ENCODE results near the gene LOXL4. TPM values are rescaled to one million over a fixed set of nuclear protein-coding genes. Genes with fewer than 3 reads are reported as not detected.

The LOXL4 gene
- total RNA-seq, 2 experiments from 2014 or later, result not detected

DNA sequence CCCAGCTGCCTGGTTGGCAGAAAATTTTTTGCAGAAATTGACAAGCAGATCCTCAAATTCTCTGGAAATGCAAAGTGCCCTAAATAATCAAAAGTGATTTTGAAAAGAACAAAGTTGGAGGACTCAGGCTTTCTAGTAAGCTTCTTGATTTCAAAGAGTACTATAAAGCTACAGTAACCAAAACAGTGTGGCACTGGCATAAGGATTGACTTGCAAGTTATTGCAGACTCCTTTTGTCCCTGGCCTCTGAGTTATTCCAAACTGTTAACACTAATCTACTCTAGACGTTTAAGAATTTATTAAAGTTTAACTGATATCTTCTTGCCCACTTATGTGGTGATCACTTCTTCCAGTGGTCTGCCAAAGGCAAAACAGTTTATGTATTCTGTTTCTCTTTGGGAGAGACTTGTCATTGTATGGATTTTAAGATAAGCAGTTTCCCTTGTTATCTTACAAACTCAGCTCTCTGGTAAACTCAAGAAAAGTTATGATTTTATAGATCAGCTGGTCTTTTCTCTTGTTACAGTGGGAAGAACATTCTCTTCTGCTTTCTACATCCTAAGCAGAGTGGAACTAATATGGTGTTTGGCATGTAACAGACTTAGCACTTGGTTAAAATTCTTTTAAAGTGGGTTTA, 41.4 kb downstream of the LOXL4 start:
- H3K9me3 Mint-ChIP-seq, result no peaks in the 10 kb centered on the region
- no peaks in the 10 kb centered on the region for H3K27me3 Mint-ChIP-seq
- H3K4me1 ChIP-seq (ENCODE audit: insufficient read depth, low read length), result no peaks in the 10 kb centered on the region
- H3K27ac Mint-ChIP-seq, result no peak overlapping the region
- CTCF ChIA-PET, result no interaction called here
- POLR2A ChIA-PET, result interaction anchor here (0.6 kb wide), 1 partner anchor 21 kb away, joined by 3 read pairs; no protein-coding TSS in a partner anchor
- H3K4me3 ChIP-seq (ENCODE audit: low read length), result no peak overlapping the region
- no peak for ATAC-seq (ENCODE audit: poor library complexity)
- no peak for TF ChIP-seq CTCF (IDR thresholded peaks at IDR 0.05)
- no peak overlapping the region for H3K4me3 Mint-ChIP-seq
- peaks cover 0 to 5% of the 10 kb centered on the region in 2 experiments for H3K9me3 ChIP-seq (ENCODE audit: control insufficient read depth in 1 of 2, insufficient read depth in 1 of 2, low read length in 2 of 2)
- peaks cover 22% of the 10 kb centered on the region for H3K4me1 Mint-ChIP-seq (ENCODE audit: low read depth)
- intact Hi-C loops (cut with DNase I, micrococcal nuclease), result no loop called here
- H3K36me3 ChIP-seq (ENCODE audit: insufficient read depth, low read length), result peaks cover 18% of the 10 kb centered on the region
- DNase-seq, result no peak
- no peak overlapping the region for H3K27ac ChIP-seq (ENCODE audit: low read depth in 1 of 2, low read length in 2 of 2)
- no peaks in the 10 kb centered on the region for H3K27me3 ChIP-seq (ENCODE audit: control insufficient read depth in 1 of 2, insufficient read depth in 2 of 2, low read length in 2 of 2)
- H3K36me3 Mint-ChIP-seq (ENCODE audit: low read depth), result peaks cover 70% of the 10 kb centered on the region

DNA sequence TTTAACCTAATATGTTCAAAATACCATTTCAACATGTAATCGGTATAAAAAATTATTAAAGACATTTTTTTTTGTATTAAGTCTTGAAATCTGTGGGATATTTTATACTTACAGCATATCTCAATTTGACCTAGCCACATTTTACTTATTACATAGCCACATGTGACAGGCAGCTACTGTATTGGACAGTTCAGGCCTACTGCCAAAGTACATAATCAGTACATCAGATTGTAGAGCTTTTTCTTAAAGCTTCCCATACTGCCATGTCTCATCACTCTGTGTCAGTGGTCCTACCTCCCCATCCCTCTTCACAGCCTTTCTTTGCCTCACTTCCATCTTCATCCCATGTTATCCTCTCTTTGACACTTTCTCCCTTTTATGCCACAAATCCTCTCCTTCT, 43.0 kb downstream of the LOXL4 start:
- intact Hi-C loops (cut with DNase I, micrococcal nuclease), result no loop called here
- no peak overlapping the region for H3K27ac ChIP-seq (ENCODE audit: low read depth in 1 of 2, low read length in 2 of 2)
- no peak for TF ChIP-seq CTCF (IDR thresholded peaks at IDR 0.05)
- ATAC-seq (ENCODE audit: poor library complexity) (no peak), DNase-seq (no peak)
- peaks cover 60% of the 10 kb centered on the region for H3K36me3 Mint-ChIP-seq (ENCODE audit: low read depth)
- no peaks in the 10 kb centered on the region for H3K27me3 ChIP-seq (ENCODE audit: control insufficient read depth in 1 of 2, insufficient read depth in 2 of 2, low read length in 2 of 2)
- H3K36me3 ChIP-seq (ENCODE audit: insufficient read depth, low read length), result peaks cover 11% of the 10 kb centered on the region
- no peaks in the 10 kb centered on the region for H3K27me3 Mint-ChIP-seq
- ChIA-PET CTCF (no interaction called here), POLR2A (no interaction called here)
- H3K4me1 Mint-ChIP-seq (ENCODE audit: low read depth), result peaks cover 22% of the 10 kb centered on the region
- H3K4me3 ChIP-seq (ENCODE audit: low read length), result no peak overlapping the region
- H3K4me3 Mint-ChIP-seq, result no peak overlapping the region
- no peaks in the 10 kb centered on the region for H3K9me3 Mint-ChIP-seq
- no peaks in the 10 kb centered on the region for H3K4me1 ChIP-seq (ENCODE audit: insufficient read depth, low read length)
- H3K27ac Mint-ChIP-seq, result no peak overlapping the region
- peaks cover 2 to 5% of the 10 kb centered on the region in 2 experiments for H3K9me3 ChIP-seq (ENCODE audit: control insufficient read depth in 1 of 2, insufficient read depth in 1 of 2, low read length in 2 of 2)

DNA sequence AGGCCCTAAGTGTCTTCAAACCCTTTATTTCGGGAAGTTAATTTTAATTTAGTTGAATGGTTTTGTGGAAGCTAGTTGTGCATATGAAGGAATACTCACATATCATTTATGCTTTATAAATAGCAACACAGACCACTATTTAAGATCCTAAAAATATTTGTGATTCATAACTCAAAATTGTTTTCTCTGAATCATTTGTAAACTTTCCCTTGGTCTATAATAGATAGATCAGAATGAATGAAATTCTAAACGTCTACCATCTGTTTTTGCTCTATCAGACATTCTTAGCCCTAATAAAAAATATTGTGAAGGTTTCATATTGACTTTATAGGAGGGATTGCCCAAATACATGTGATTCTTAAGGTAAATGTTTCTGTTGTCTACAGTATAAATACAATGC, 43.5 kb downstream of the LOXL4 start:
- ATAC-seq (ENCODE audit: poor library complexity) (no peak), DNase-seq (no peak)
- no peaks in the 10 kb centered on the region for H3K27me3 Mint-ChIP-seq
- peaks cover 21% of the 10 kb centered on the region for H3K4me1 Mint-ChIP-seq (ENCODE audit: low read depth)
- H3K9me3 Mint-ChIP-seq, result peaks cover 2% of the 10 kb centered on the region
- Histone ChIP-seq H3K27me3 (ENCODE audit: control insufficient read depth in 1 of 2, insufficient read depth in 2 of 2, low read length in 2 of 2) (no peaks in the 10 kb centered on the region), H3K4me3 (ENCODE audit: low read length) (no peak overlapping the region), H3K9me3 (ENCODE audit: control insufficient read depth in 1 of 2, insufficient read depth in 1 of 2, low read length in 2 of 2) (peaks cover 5 to 7% of the 10 kb centered on the region in 2 experiments), H3K27ac (ENCODE audit: low read depth in 1 of 2, low read length in 2 of 2) (no peak overlapping the region), H3K36me3 (ENCODE audit: insufficient read depth, low read length) (peaks cover 11% of the 10 kb centered on the region), H3K4me1 (ENCODE audit: insufficient read depth, low read length) (no peaks in the 10 kb centered on the region)
- no peak for TF ChIP-seq CTCF (IDR thresholded peaks at IDR 0.05)
- intact Hi-C loops (cut with DNase I, micrococcal nuclease), result no loop called here
- H3K27ac Mint-ChIP-seq, result no peak overlapping the region
- H3K36me3 Mint-ChIP-seq (ENCODE audit: low read depth), result peaks cover 63% of the 10 kb centered on the region
- ChIA-PET CTCF (no interaction called here), POLR2A (no interaction called here)
- H3K4me3 Mint-ChIP-seq, result no peak overlapping the region
